Renal pelvis (tissue), 4 donors: Measurements from ENCODE around the gene FAM171A1. TPM values are rescaled to one million over a fixed set of nuclear protein-coding genes. Genes with fewer than 3 reads are reported as not detected.
A peak's percentile ranks its signal among the peaks of the same experiment; 100 is the strongest.
"Not testable (repeated sequence)": the region's sequence is repeated elsewhere in the genome, so short reads cannot be mapped to it uniquely, and the experiment has no call there.

Source experiments
- DNase-seq: peaks from one replicate; pipeline ENCODE4 v3.0.0-alpha.2; 2013
- polyA plus RNA-seq, 3 donors: library from polyadenylated mRNA; unstranded; fragments of 120-200 nt; gene quantifications; one replicate each; pipeline ENCODE4 v1.2.1, GENCODE V29; 2013; ENCODE audit not compliant: insufficient read length in 3 of 3

The FAM171A1 gene
- polyA plus RNA-seq, 3 donors, result 85.6 to 96.4 (median 94.4) TPM

- DNase-seq, result no peak
Measured at GRCh38 chr10:15324611-15325010, 46.5 kb downstream of the FAM171A1 start.

- DNase-seq, result no peak
Measured at GRCh38 chr10:15324113-15324512, 47.0 kb downstream of the FAM171A1 start.

DNA sequence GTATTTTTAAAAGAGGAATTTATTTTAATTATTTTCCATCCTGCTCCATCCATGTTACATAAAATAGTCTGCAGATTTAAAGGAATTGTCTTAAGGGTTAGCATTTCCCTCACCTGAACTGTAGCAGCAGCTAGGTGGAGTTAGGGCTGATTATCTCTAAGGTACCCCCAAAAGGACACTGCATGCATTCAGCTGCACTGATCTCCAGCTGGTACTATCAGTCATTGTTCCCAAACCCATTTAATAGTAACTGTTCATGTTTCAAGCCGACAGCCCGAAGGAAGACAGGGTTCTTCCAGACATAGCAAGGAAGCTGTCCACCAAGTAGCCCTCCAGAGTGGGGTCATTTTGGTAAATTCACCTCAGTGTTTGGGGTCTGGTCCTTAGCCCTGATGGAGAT is 48.7 kb downstream of the FAM171A1 start:
- DNase-seq, result no peak

- peak; percentile 47 for DNase-seq
Measured at GRCh38 chr10:15321431-15322341, 49.4 kb downstream of the FAM171A1 start.

DNA sequence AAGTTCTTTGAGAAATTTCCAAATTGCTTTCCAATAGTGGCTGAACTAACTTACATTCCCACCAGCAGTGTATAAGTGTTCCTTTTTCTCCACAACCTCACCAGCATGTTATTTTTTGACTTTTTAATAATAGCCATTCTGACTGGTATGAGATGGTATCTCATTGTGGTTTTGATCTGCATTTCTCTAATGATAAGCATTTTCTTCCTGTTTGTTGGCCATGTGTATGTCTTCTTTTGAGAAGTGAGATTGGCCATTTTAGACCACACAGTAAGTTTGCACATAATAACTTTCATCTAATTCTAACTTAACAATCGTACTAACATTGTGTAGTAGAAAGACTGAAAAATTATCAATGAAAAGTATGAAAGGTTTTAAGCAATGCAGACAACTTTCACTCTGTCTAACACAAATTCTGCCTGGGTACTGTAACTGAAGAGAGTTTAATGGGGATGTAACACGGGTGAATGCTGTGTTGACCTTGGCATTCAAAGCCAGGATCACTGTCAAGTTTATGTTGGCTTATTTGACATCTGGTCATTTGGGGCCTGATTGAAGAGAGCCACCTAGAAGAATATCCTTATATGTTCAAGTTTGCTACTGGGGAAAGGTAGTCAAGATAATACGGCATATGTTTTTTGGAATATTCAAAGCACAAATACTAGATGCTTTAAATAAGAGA is 50.4 kb downstream of the FAM171A1 start:
- DNase-seq, result no peak

- no peak for DNase-seq
Measured at GRCh38 chr10:15320118-15320517, 51.0 kb downstream of the FAM171A1 start.

DNA sequence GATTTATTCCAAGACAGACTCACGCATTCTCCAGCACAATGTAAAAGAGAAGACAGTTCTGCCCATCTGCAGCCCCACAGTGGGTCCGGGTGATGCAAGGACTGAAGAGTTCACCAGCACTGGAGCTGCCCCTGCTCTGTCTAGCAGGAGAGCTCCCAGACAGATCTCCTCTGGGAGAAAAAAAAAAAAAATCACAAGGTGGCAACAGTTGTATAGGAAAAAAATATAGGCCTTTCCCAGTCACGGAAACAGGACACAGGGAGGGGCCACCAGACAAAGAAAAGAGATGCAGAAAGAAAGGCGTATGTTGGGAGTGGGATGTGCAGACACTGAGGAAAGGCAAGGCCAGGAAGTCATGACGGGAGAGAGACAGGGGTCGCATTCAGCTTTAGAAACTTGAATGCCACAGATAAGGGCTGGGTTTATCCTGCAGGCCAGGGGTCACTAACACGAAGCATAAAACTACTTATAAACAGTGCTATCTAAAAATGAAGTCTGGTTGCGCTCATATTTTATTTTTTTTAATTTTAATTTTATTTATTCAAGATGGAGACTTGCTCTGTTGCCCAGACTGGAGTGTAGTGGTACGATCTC is 54.1 kb downstream of the FAM171A1 start:
- DNase-seq, result no peak

DNA sequence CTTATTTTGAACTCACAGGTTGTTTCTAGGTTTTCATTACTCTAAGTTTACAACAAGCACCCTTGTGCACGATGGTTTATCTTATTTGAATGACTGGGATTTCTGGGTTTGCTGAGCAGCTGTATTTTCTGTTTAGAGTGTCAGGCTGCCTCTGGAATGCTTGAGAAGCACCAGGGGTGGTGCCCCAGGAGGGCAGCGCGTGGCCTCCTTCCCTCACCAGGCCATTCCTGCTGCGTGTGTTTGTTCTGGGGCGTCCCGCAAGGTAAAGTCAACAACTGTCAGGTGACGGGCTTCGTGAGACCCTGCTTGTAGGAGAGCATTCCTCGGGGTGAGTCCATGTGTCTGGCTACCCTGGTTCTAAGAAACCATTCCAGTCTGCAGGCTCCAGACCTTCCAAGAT is 54.9 kb downstream of the FAM171A1 start:
- DNase-seq, result no peak

DNA sequence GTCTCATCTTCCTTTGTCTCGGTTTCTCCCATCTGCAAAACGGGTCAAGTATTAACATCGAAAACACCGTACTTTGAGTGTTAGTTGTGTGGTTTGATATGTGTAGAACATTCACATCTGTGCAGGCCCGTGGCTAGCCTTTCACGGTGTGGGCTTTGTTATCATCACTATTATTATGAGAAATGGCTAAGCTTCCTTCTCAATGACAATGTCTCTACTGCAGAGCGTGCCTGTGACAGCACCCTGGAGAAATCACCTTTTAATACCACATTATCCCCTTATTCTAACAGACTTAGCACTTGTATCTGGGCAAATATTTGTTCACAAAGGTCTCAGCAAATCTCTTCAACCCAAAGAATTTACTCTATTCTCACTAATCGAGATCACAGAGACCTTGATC is 55.8 kb downstream of the FAM171A1 start:
- DNase-seq, result no peak

DNA sequence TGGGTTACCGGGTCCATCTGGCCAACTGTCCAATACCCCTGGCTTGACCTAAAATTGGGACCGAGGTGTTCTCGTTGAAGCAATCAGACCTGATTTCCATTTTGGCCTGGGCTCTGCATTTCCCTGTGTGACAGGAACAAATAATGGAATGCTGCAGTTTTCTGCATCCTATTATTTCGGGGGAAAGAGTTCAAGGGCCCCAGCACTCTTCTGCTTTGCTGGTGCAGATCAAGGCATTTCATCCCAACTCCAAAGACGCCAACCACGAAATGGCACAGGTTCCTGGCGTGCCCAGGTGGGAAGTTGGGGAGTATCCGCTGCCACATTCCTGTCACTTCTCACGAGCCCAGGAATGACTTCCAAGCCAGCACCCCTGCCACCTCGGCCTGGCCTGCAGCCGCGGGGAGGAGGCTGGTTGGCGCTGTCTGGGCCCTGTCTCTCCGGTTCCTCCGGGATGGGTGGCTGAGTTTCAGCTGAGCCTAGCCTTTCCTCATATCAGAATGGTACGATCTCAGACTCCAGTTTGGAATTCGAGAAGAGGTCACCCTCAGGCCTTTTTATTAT is 56.5 kb downstream of the FAM171A1 start:
- DNase-seq, result no peak

DNA sequence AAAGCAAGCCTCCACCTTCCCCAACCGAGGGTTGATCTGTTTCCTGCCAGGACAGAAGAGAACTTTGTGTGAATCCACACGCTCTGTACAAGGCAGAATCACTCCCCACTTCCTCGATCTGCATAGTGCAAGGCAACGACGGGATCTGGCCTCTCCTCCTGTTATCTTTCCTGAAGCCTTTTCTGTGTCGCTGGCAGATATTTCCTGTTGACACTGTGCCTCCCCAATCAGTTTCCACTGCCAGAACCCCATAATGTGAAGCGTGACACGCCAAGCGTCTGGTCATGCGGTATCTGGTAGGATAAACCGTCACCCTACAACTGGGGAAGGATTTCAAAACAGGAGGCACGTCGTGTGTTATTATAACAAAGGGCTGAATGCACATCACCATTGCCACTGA is 57.2 kb downstream of the FAM171A1 start:
- no peak for DNase-seq

DNA sequence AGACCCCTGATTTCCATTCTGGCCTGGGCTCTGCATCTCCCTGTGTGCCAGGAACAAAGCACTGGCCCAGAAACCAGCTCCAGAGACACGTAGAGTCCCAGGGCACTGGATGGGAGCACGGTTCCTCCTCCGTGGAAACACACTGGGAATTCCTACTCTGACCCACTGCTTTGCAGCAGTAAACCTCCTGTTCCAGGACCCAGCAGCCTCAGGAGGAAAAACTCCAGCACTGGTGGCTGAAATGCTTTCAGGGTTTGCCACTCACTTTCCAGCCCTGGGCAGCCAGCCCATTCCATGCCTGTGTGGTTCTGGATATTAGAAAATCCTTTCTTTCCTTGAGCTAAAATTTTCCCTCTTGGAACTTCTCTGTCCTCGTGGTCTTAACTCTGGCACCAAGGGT is 58.0 kb downstream of the FAM171A1 start:
- no peak for DNase-seq

GRCh38 chr10:15311569-15312280 is 59.4 kb downstream of the FAM171A1 start:
- no peak for DNase-seq

- DNase-seq, result no peak
Measured at GRCh38 chr10:15310776-15311568, 60.1 kb downstream of the FAM171A1 start.

DNA sequence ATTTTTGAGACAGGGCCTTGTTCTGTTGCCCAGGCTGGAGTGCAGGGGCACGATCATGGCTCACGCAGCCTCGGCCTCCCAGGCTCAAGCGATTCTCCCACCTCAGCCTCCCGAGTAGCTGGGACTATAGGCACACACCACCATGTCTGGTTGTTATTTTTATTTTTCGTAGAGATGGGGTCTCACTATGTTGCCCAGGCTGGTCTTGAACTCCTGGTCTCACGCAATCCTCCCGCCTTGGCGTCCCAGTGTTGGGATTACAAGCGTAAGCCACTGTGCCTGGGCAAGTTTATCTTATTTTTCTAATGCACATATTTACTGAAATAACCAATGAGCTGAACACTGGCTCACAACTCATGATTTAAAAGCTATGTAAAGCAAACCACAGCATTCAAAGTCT is 61.9 kb downstream of the FAM171A1 start:
- no peak for DNase-seq

DNA sequence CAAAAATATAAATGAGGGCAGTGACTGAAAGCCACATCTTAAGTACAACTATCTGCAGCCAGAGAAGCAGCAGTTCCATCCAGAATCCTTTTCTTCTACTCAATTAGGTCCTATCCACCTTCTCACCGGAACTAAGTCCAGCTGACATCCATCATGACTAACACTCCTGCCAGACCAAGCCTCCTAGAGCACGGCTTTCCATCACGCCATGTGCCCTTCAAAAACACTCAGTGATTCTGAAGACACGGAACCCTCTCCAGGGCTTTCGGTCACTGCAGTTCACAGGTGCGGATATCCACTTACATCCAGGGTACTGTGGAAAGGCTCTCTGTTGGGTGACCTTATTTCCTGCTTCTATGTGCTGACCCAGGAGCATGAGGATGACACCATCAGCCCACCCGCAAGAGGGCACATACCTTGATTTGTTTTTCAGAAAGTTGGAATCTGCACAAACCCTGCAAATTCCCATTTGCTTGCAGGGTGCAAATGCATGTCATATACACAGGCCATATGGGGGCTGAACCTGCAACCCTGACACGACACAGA is 64.3 kb downstream of the FAM171A1 start:
- no peak for DNase-seq

- no peak for DNase-seq
Measured at GRCh38 chr10:15305634-15306033, 65.5 kb downstream of the FAM171A1 start.

GRCh38 chr10:15305161-15305560 is 65.9 kb downstream of the FAM171A1 start:
- no peak for DNase-seq

DNA sequence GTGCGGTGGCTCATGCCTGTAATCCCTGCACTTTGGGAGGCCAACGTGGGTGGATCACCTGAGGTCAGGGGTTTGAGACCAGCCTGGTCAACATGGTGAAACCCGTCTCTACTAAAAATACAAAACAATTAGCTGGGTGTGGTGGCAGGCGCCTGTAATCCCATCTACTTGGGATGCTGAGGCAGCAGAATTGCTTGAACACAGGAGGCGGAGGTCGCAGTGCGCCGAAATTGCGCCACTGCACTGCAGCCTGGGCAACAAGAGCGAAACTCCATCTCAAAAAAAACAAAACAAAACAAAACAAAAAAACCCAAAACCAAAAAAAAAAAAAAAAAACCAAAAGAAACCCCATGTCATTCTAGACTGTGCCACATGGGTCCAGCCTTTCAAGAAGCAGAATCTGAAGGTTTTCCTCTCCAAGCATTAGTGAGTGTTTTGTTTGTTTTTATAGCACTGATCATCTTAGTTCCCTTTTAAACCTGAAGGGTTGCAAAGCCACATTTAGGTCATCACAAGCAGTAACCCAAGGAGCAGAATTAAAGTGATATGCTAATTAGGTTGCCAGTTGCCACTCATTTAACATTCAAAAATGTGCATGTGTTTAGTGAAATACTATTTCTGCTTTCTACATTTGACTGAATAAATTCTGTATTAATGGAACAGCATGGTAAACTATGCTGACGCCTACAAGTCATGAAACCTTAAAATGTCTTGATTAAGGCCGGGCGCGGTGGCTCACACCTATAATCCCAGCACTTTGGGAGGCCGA is 68.7 kb downstream of the FAM171A1 start:
- DNase-seq, result not testable (repeated sequence)

DNA sequence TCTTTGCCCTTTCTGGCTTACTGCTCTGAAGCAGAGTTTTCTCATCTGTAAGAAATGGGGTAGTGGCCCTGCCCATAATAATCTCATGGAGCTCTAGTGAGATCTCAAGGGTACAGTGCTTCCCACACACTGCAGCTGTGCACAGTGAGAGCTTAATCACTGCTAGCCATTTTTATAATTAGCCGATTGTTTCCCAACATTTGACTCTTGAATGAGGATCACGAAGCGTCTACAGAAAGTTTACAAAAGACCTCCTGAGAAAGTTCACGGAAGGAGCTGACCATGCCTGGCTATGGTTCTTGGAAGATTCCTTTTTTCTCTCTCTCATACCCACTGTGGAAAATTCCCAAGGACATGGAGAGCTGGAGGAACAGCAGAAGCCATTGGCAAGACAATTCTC is 70.4 kb downstream of the FAM171A1 start:
- DNase-seq, result no peak
